ENCODE data around the gene GNAO1. TPM values are rescaled to one million over a fixed set of nuclear protein-coding genes. Genes with fewer than 3 reads are reported as not detected.
"Not testable (repeated sequence)": the region's sequence is repeated elsewhere in the genome, so short reads cannot be mapped to it uniquely, and the experiment has no call there.

The GNAO1 gene
- total RNA-seq, 2 donors from 2014 or later = 6.1 to 23.6 TPM

- no peak overlapping the region for H3K27ac ChIP-seq
- H3K36me3 ChIP-seq = no peaks in the 10 kb centered on the region
- intact Hi-C loops (cut with DNase I) = no loop called here
- H3K4me1 ChIP-seq (replicated peaks) = no peaks in the 10 kb centered on the region
- H3K9me3 ChIP-seq = no peaks in the 10 kb centered on the region
- WGBS = 46% methylated on average over 7 of the region's 7 CpGs
- no peak for DNase-seq (ENCODE audit: low spot score)
- TF ChIP-seq POLR2AphosphoS5 (IDR thresholded peaks at IDR 0.05) (no peak), POLR2A (IDR thresholded peaks at IDR 0.05) (no peak), CTCF (IDR thresholded peaks at IDR 0.05) (no peak)
- no peak overlapping the region for H3K4me3 ChIP-seq
- no peaks in the 10 kb centered on the region for H3K27me3 ChIP-seq (replicated peaks; ENCODE audit: insufficient read depth)
Measured at GRCh38 chr16:56372013-56372634, 180.8 kb downstream of the GNAO1 start.

GRCh38 chr16:56373003-56373402 is 181.7 kb downstream of the GNAO1 start:
- TF ChIP-seq POLR2AphosphoS5 (IDR thresholded peaks at IDR 0.05) (peak; percentile 76), POLR2A (IDR thresholded peaks at IDR 0.05) (no peak)
- Histone ChIP-seq H3K4me3 (no peak overlapping the region), H3K27me3 (replicated peaks; ENCODE audit: insufficient read depth) (no peaks in the 10 kb centered on the region), H3K9me3 (no peaks in the 10 kb centered on the region), H3K27ac (peak overlapping the region in 1 of 2 donors; percentile 33), H3K36me3 (no peaks in the 10 kb centered on the region), H3K4me1 (replicated peaks) (no peaks in the 10 kb centered on the region)
- 29% methylated on average over 4 of the region's 4 CpGs for WGBS
- DNase-seq (ENCODE audit: low spot score) = peak; percentile 70
- intact Hi-C loops (cut with DNase I) = no loop called here

GRCh38 chr16:56375792-56376191 is 184.5 kb downstream of the GNAO1 start:
- H3K27ac ChIP-seq; DNase-seq (ENCODE audit: low spot score); H3K36me3 ChIP-seq; intact Hi-C loops (cut with DNase I); H3K9me3 ChIP-seq; H3K27me3 ChIP-seq (replicated peaks; ENCODE audit: insufficient read depth); H3K4me1 ChIP-seq (replicated peaks); H3K4me3 ChIP-seq: not testable (repeated sequence)
- WGBS = 98% methylated on average over 6 of the region's 6 CpGs

GRCh38 chr16:56379044-56379443 is 187.8 kb downstream of the GNAO1 start:
- intact Hi-C loops (cut with DNase I); H3K36me3 ChIP-seq; H3K4me3 ChIP-seq; H3K4me1 ChIP-seq (replicated peaks); DNase-seq (ENCODE audit: low spot score); H3K27ac ChIP-seq; H3K9me3 ChIP-seq; H3K27me3 ChIP-seq (replicated peaks; ENCODE audit: insufficient read depth): not testable (repeated sequence)
- WGBS = 94% methylated on average over 6 of the region's 6 CpGs

GRCh38 chr16:56380778-56381485 is 189.6 kb downstream of the GNAO1 start:
- 91% methylated on average over 3 of the region's 3 CpGs for WGBS
- not testable (repeated sequence) for H3K36me3 ChIP-seq, H3K4me3 ChIP-seq

GRCh38 chr16:56382459-56382858 is 191.2 kb downstream of the GNAO1 start:
- DNase-seq (ENCODE audit: low spot score) = no peak
- Histone ChIP-seq H3K27me3 (replicated peaks; ENCODE audit: insufficient read depth) (no peaks in the 10 kb centered on the region), H3K4me3 (no peak overlapping the region), H3K27ac (no peak overlapping the region), H3K4me1 (replicated peaks) (no peaks in the 10 kb centered on the region), H3K36me3 (peaks cover 0 to 9% of the 10 kb centered on the region in 2 donors), H3K9me3 (no peaks in the 10 kb centered on the region)
- intact Hi-C loops (cut with DNase I) = no loop called here
- WGBS = 94% methylated on average over 4 of the region's 4 CpGs
- TF ChIP-seq POLR2A (IDR thresholded peaks at IDR 0.05) (no peak), CTCF (IDR thresholded peaks at IDR 0.05) (no peak), POLR2AphosphoS5 (IDR thresholded peaks at IDR 0.05) (no peak)

More at GRCh38 chr16:56380778-56381485, 189.6 kb downstream of the GNAO1 start:
- H3K27ac ChIP-seq; H3K27me3 ChIP-seq (replicated peaks; ENCODE audit: insufficient read depth); intact Hi-C loops (cut with DNase I); H3K9me3 ChIP-seq; DNase-seq (ENCODE audit: low spot score); H3K4me1 ChIP-seq (replicated peaks): not testable (repeated sequence)

GRCh38 chr16:56382901-56383355 is 191.6 kb downstream of the GNAO1 start:
- H3K36me3 ChIP-seq = peaks cover 0 to 9% of the 10 kb centered on the region in 2 donors
- no peak overlapping the region for H3K27ac ChIP-seq
- no peaks in the 10 kb centered on the region for H3K9me3 ChIP-seq
- 66% methylated on average over 5 of the region's 5 CpGs for WGBS
- intact Hi-C loops (cut with DNase I) = no loop called here
- no peak for DNase-seq (ENCODE audit: low spot score)
- H3K27me3 ChIP-seq (replicated peaks; ENCODE audit: insufficient read depth) = no peaks in the 10 kb centered on the region
- TF ChIP-seq POLR2A (IDR thresholded peaks at IDR 0.05) = no peak
- TF ChIP-seq POLR2AphosphoS5 (IDR thresholded peaks at IDR 0.05) = no peak
- TF ChIP-seq CTCF (IDR thresholded peaks at IDR 0.05) = no peak
- H3K4me3 ChIP-seq = no peak overlapping the region
- no peaks in the 10 kb centered on the region for H3K4me1 ChIP-seq (replicated peaks)
